Uterus (tissue), 4 donors: Measurements from ENCODE around the gene OCA2. TPM values are rescaled to one million over a fixed set of nuclear protein-coding genes. Genes with fewer than 3 reads are reported as not detected.

Experiments
- DNase-seq, 2 donors: peaks; one replicate each; pipeline ENCODE4 v3.0.0-alpha.2; 2019 to 2020
- H3K27ac ChIP-seq, 2 donors: fragments of 200-600 bp; sonication (generic); 1 replicate in 1 of 2; 2 replicates in 1 of 2; pipeline ENCODE4 v1.5.1; 2016 to 2018
- H3K27me3 ChIP-seq, 2 donors: fragments of 200-600 bp; sonication (generic); one replicate each; pipeline ENCODE4 v1.5.1; 2018 to 2019; ENCODE audit warnings: control low read depth in 1 of 2
- H3K36me3 ChIP-seq, 2 donors: fragments of 200-600 bp; sonication (generic); one replicate each; pipeline ENCODE4 v1.5.1; 2019; ENCODE audit warnings: control low read depth in 1 of 2
- H3K4me1 ChIP-seq, 2 donors: fragments of 200-600 bp; sonication (generic); one replicate each; pipeline ENCODE4 v1.5.1; 2018 to 2019; ENCODE audit warnings: control low read depth in 1 of 2
- H3K4me3 ChIP-seq, 2 donors: fragments of 200-600 bp; sonication (generic); 1 replicate in 1 of 2; 2 replicates in 1 of 2; pipeline ENCODE4 v1.5.1; 2018 to 2019; ENCODE audit warnings: mild to moderate bottlenecking in 1 of 2
- H3K9me3 ChIP-seq, 2 donors: fragments of 200-600 bp; sonication (generic); one replicate each; pipeline ENCODE4 v1.5.1; 2019; ENCODE audit warnings: control low read depth in 1 of 2
- POLR2A ChIP-seq, 2 donors: fragments of 450-650 bp; IDR thresholded peaks; one replicate each; pipeline ENCODE4 v1.6.1; 2016; ENCODE audit warnings: antibody characterized with exemption in 2 of 2, mild to moderate bottlenecking in 1 of 2, moderate library complexity in 1 of 2
- intact Hi-C: fragments of 100-400 bp; cut with DNase I; formaldehyde crosslinking; loops from one replicate; pipeline ENCODE4 v1.15.1; 2023; ENCODE audit warnings: low total_unique reads
- total RNA-seq, 4 donors: library from RNA; depleted of rRNA in 3 of 4; stranded (reverse); fragments of >200 nt in 3 of 4; gene quantifications; one replicate each; pipeline versions ENCODE4 v1.1.0 to v1.2.4, GENCODE V29; 2014 to 2023
- TF ChIP-seq, protein P1 (sequence below), 4 experiments: fragments of 200-600 bp in 2 of 4; fragments of 450-650 bp in 2 of 4; sonication (generic) in 2 of 4; IDR thresholded peaks; one replicate each; pipeline ENCODE4 v1.5.1; 2016 to 2019; ENCODE audit warnings: antibody characterized with exemption in 4 of 4, mild to moderate bottlenecking in 2 of 4, moderate library complexity in 1 of 4
- donor health status: DM: yes; HTN: yes; CAD: no.

Gene OCA2
- total RNA-seq, 4 donors from 2014 or later = 0.55 to 4.6 TPM; not detected in 2

DNA sequence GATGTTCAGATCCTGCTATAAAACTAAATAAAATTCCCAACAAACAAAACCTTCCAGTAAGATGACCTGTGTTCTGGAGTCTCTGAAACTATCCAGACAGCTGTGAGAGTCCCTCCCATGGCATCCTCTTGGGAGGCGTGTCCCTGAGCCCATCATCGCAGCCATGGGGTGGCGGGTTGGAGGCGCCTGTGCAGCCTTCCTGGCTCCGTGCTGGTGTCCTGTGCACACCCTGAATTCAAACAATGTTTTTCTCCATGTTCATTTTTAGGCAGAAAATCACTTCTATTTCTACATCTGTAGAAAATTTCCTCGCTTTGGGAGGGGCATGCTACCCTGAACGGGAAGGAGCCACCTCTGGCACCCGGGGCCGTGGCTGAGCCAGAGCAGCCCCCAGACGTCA, 19.4 kb upstream of the OCA2 start:
- H3K9me3 ChIP-seq = no peaks in the 10 kb centered on the region
- no peaks in the 10 kb centered on the region for H3K27me3 ChIP-seq
- TF ChIP-seq, protein P1, sequence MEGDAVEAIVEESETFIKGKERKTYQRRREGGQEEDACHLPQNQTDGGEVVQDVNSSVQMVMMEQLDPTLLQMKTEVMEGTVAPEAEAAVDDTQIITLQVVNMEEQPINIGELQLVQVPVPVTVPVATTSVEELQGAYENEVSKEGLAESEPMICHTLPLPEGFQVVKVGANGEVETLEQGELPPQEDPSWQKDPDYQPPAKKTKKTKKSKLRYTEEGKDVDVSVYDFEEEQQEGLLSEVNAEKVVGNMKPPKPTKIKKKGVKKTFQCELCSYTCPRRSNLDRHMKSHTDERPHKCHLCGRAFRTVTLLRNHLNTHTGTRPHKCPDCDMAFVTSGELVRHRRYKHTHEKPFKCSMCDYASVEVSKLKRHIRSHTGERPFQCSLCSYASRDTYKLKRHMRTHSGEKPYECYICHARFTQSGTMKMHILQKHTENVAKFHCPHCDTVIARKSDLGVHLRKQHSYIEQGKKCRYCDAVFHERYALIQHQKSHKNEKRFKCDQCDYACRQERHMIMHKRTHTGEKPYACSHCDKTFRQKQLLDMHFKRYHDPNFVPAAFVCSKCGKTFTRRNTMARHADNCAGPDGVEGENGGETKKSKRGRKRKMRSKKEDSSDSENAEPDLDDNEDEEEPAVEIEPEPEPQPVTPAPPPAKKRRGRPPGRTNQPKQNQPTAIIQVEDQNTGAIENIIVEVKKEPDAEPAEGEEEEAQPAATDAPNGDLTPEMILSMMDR (IDR thresholded peaks at IDR 0.05) = no peak
- no peak for TF ChIP-seq POLR2A (IDR thresholded peaks at IDR 0.05)
- no peak for DNase-seq
- H3K4me1 ChIP-seq = no peaks in the 10 kb centered on the region
- H3K27ac ChIP-seq = no peak overlapping the region
- intact Hi-C loops = no loop called here
- no peak overlapping the region for H3K4me3 ChIP-seq
- no peaks in the 10 kb centered on the region for H3K36me3 ChIP-seq

DNA sequence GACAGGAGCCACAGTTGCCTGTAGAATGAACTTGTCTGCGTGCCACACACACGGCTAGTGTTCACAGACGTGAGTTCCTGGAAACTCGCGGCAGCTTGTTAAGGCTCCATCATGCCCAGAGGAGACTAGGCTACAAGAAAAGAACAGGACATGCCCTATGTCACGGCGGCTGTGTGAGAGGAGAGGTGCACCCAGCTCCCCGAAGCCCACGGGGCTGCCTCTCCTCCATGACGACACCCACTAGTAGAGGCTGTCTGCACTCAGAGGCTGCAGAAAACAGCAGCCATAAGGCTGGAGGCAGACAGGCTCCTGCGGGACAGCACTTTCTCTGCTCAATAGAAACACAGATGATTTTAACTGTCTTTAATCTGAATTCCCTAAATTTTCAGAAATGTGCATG, 19.0 kb upstream of the OCA2 start:
- DNase-seq = no peak
- Histone ChIP-seq H3K27me3 (no peaks in the 10 kb centered on the region), H3K4me3 (no peak overlapping the region), H3K27ac (no peak overlapping the region), H3K36me3 (no peaks in the 10 kb centered on the region), H3K4me1 (no peaks in the 10 kb centered on the region), H3K9me3 (no peaks in the 10 kb centered on the region)
- TF ChIP-seq, protein P1 (IDR thresholded peaks at IDR 0.05) = no peak
- TF ChIP-seq POLR2A (IDR thresholded peaks at IDR 0.05) = no peak
- intact Hi-C loops = no loop called here

DNA sequence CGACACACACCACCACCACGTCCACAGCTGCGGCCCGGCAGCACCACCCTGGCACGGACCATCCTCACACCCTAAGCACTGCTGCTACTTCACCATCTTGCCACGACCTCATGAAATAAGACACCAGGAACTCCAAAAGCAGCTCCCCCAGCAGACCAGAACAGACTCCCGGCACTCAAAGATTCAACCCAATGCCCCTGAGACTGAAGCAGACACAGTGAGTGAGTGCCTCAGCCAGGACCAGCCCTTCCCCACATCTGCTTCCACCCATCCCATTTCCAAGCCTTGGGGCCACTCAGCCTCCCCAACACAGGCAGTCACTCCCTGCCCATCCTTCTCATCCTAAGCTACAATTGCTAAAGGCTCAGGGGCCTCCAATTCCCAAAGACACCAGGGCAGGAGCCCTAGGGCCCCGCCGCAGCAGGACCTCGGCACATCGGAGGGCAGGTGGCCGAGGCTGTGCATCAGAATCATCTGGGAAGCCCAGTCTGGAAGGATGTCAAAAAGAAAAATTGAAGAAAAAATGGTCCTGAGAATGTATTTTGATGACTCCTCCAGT, 18.4 kb upstream of the OCA2 start:
- no peaks in the 10 kb centered on the region for H3K36me3 ChIP-seq
- intact Hi-C loops = no loop called here
- DNase-seq = no peak
- no peak overlapping the region for H3K27ac ChIP-seq
- H3K9me3 ChIP-seq = no peaks in the 10 kb centered on the region
- H3K4me3 ChIP-seq = no peak overlapping the region
- no peak for TF ChIP-seq POLR2A (IDR thresholded peaks at IDR 0.05)
- TF ChIP-seq, protein P1 (IDR thresholded peaks at IDR 0.05) = no peak
- no peaks in the 10 kb centered on the region for H3K27me3 ChIP-seq
- H3K4me1 ChIP-seq = no peaks in the 10 kb centered on the region

DNA sequence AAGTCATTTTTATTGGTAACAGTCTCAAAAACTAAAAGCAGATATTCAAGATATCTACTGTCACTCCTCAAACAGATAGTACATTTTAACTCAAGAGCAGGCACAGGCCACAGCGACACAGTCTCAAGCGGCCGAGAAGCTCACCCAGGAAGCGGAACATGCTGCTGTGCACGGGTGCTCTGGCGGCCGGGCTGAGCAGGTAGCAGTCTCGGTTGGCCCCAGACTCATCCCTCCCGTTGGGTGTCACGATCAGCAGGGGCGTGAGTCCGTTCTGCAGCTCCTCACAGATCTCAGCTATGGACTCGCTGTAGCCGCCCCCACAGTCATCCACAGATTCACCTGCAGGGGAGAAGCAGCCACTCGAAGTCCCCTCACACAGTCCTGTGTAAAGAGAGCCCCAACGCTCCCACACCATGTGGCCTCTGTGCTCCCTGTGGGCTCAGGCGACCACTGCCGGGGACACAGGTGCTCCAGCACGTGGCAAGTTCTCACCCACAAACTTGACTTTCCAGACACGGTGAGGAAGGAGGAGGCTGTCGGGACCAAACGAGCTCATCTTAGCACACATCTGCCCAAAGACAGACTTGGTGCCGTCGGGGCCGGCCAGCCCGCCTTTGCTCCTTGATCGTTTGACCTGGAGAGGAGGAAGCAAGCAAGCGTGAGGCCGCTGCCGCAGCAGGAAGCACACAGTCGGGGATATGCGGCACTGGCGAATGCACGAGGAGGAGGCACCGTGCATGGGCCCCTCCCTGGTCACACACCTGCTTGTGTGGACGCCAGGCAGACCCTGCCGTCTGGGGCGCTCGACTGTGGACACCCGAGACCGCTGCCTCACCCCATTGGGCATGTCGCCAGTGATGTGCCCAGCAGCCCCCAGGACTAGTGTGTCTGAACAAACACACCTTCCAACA, 17.7 kb upstream of the OCA2 start:
- Histone ChIP-seq H3K27me3 (no peaks in the 10 kb centered on the region), H3K4me3 (no peak overlapping the region), H3K9me3 (no peaks in the 10 kb centered on the region), H3K36me3 (no peaks in the 10 kb centered on the region), H3K4me1 (no peaks in the 10 kb centered on the region), H3K27ac (no peak overlapping the region)
- intact Hi-C loops = no loop called here
- TF ChIP-seq, protein P1 (IDR thresholded peaks at IDR 0.05) = no peak
- no peak for TF ChIP-seq POLR2A (IDR thresholded peaks at IDR 0.05)
- DNase-seq = no peak

DNA sequence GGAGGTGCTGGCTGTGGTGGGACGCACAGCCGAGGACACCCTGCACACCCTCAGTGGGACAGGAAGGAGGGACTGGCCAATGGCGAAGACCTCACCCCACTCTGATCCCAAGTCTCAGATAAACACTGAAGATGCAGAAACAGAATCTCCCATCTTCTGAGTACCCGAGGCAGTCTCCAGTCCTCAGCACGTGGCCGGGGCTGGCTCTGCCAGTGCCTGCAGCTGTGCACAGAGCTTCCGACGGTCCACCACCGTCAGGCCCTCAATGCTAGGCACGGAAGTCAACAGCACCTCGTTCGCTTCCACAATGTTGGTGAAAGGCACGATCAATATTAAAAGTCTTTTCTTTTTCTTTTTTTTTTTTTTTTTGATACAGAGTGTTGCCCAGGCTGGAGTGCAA, 16.8 kb upstream of the OCA2 start:
- DNase-seq = no peak
- intact Hi-C loops = no loop called here
- H3K27me3 ChIP-seq = no peaks in the 10 kb centered on the region

More for the DNA sequence above, 16.8 kb upstream of the OCA2 start:
- no peaks in the 10 kb centered on the region for H3K36me3 ChIP-seq
- TF ChIP-seq, protein P1 (IDR thresholded peaks at IDR 0.05) = no peak
- no peak for TF ChIP-seq POLR2A (IDR thresholded peaks at IDR 0.05)
- H3K9me3 ChIP-seq = no peaks in the 10 kb centered on the region
- H3K4me3 ChIP-seq = no peak overlapping the region
- H3K4me1 ChIP-seq = no peaks in the 10 kb centered on the region
- no peak overlapping the region for H3K27ac ChIP-seq
